Activated CD8-positive, alpha-beta memory T cell treated with anti-CD3 and anti-CD28 coated beads for 24 hours (primary cell): ENCODE results near the gene FOXD1.
"Not testable (repeated sequence)": the region's sequence is repeated elsewhere in the genome, so short reads cannot be mapped to it uniquely, and the experiment has no call there.

ENCODE experiments used
- DNase-seq: peaks from one replicate; pipeline ENCODE4 v3.0.0-alpha.2; 2020

FOXD1 gene

GRCh38 chr5:73460133-73460532 lies 11.6 kb upstream of the FOXD1 start:
- no peak for DNase-seq

DNA sequence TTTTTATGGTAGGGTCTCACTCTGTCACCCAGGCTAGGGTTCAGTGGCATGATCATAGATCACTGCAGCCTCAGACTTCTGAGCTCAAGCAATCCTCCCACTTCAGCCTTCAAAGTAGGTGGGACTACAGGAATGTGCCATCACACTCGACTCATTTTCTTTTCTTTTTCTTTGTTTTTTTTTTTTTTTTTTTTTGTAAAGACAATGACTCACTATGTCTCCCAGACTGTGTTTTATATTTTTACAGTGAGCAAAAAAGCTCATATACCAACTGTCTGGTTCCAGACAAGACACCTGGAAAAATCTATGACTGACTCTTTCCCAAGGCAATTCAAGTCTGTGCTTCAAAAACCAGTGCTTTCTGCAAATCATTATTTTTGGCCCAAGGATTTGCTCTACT lies 10.8 kb upstream of the FOXD1 start:
- DNase-seq = no peak

- DNase-seq = not testable (repeated sequence)
Measured at GRCh38 chr5:73456462-73456861, 7.9 kb upstream of the FOXD1 start.

DNA sequence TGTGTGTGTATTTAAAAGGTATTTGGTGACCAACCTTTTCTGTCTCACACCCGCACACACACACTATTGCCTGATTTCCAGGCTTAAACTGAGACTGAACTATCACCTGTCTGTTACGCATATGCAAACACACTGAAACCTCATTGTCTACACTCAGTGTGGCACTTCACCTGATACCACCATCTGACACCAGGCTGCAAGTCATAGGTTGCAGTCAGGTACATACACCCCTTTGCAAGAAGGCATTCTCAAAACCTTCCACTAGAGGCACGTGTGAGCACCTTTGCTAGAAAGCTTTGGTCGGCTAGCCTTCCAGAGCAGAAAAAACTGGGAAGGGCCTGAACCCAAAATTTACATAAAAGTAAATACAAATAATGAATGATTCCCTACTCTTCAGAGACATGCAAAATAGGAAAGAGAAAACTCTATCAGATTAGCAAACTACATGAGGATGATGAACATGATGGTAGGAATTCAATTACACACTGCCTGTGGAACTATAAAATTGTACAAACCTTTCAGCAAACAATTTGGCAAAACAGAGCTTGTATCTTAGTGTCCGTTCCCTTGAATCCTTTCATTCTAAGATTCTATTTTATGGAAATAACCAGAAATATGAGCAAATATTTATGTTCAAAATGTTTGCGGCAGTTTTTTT lies 5.9 kb upstream of the FOXD1 start:
- DNase-seq = peak; percentile 59

DNA sequence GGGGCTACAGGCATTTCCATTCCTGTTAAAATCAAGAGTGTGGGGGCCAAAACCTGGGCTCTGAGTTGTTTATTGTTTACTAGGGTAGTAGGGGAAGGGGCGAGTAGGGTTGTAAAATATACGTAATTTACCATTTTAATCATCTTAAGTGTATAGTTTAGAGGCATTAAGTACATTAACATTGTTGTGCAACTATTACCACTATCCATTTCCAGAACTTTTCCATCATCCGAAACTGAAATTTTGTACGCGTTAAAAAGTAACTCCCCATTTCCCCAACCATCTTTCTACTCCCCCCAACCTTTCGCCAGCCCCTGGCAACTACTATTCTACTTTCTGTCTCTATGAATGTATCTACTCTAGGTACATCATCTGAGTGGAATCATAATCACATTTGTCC lies 3.6 kb upstream of the FOXD1 start:
- DNase-seq = no peak

- DNase-seq = peak; percentile 88
Measured at GRCh38 chr5:73451224-73452130, 2.9 kb upstream of the FOXD1 start.

DNA sequence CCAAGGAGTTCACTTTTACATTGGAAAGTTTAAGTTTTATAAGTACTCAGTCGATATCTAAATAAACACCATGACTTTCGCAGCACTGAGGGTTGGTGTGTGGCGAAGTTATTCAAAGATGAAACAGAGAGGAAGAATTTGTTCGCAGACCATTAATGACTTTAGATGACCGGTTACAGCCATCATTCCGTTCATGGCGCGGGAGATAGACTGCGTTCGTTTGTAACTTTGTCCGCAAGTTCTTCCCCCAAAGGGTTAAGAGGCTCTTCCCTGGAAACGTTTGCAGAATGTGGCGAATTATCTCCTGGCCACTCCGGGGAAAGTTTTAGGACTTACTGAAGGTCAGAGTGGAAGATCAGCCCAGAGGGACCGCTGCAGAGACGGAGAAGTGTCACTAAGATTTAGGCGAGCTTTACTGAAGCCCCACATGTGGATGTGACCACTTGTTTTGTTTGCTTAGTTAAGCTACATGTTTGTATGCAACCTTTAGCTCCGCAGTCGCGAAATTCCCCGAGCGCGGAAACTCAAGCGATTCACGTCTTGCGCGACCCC lies 2.2 kb upstream of the FOXD1 start:
- no peak for DNase-seq

DNA sequence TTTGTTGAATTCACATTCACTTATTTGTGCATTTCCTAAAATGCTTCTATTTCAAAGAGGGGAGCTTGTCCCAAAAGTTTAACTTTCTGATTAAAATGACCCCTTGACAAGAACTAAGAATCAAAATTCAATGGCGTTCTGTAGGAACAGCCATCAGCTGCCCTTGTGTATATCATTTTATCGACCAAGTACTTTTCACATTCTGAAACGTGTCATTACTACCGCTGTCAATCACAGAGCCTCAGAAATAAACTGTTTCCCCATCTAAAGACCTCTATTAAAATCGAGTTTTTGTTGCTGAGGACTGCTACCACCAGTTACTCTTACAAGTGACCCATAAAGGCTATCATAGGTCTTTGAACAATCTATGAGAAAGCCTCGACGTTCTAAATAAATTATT lies 1.6 kb upstream of the FOXD1 start:
- no peak for DNase-seq

DNA sequence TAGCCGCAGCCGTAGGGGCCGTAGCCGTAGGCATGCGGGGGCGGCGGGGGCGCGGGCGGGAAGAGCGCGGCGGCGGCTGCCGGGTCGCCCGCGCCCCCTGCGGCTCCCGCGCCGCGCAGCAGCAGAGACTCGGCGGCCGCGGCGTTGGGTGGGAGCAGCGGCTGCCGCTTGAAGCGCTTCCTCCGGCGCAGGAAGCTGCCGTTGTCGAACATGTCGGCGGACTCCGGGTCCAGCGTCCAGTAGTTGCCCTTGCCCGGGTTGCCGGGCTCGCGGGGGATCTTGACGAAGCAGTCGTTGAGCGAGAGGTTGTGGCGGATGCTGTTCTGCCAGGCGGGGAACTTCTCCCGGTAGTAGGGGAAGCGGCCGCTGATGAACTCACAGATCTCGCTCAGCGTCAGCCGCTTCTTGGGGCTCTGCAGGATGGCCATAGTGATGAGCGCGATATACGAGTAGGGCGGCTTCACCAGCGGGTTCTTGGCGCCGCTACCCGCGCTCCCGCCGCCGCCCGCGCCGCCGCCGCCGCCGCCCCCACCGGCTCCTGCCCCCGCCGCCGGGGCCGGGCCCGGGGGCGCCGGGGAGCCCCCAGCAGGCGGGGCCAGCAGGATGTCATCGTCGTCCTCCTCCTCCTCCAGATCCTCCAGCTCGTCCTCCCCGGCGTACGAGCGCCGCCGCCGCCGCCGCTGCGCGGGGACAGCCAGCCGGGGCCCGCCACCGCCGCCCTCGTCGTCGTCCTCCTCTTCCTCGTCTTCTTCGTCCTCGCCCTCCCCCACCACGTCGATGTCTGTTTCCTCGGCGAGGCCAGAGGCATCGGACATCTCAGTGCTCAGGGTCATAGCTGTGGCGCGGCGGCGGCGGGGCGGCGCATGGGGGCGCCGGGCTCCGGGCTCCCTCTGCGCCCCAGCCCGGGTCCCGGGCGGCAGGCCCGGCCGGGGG lies 781 bp downstream of the FOXD1 start:
- peak; percentile 80 for DNase-seq

DNA sequence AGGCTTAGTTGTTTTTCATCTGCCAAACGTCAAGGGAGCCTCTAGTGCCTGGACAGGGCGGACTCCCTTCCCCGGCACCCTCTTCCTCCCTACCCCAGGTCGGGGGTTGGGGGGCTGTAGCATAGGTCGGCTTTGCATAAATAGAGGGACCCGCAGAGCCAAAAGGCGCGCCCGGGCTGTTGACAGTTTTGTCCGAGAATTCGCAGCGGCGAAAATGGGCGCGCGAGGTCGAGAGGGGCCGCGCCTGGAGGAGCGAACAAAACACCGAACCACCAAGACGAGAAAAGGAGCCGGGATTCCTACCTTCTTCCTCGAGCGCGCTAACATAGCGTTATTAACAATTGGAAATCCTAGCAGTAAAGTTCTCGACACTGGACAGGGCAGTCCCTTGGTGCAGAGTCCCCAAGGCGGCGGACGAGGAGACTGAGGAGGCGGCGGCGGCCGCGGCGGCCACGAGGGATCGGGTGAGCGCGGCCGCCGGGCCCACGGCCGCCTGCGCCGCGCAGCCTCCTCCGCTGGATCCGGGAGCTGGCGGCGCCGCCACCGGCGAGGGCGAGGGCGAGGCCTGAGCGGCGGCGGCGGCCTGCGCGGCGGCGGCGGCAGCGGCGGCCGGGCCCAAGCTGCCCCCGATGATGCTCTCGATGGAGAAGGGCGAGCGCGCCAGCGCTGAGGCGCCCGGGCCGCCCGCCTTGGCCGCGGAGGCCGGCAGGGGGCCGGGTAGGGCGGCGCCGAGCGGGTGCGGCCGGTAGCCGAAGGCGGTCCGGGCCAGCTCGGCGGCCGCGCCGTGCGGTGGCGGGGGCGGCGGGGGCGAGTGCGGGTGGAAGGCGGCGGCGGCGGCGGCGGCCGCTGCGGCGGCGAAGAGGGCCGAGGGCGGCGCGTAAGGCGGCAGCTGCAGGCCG lies 1.7 kb downstream of the FOXD1 start:
- no peak for DNase-seq

GRCh38 chr5:73445665-73446630 lies 2.6 kb downstream of the FOXD1 start:
- no peak for DNase-seq

- DNase-seq = no peak
Measured at GRCh38 chr5:73444499-73445438, 3.8 kb downstream of the FOXD1 start.

GRCh38 chr5:73443829-73444498 lies 4.6 kb downstream of the FOXD1 start:
- no peak for DNase-seq

- no peak for DNase-seq
Measured at GRCh38 chr5:73442996-73443627, 5.5 kb downstream of the FOXD1 start.

DNA sequence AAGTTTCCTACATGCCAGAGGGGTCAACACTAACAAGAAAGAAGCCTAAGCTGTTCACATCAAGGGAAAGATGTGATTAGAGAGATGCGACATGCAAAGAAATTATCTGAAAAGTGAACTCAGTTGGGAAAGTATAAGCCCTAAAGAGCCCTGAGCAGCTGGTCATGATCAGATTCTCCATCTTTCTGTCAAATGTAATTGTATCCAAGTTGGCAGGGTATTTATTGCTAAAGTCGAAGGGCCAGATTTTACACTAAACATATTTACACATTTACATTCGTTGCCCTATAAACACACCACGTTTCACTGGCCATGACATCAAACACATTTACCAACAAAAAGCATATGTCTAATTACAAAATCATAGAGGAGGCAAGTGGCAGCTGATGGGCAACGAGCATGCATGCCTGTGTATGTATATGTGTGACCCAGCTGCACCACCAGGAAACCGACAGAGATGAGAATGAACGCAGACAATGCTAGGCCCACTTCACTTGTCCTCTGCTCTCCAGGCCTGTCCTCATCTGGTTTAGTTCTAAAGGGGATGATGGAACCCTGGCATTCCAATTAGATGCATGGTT lies 6.3 kb downstream of the FOXD1 start:
- DNase-seq = no peak

- no peak for DNase-seq
Measured at GRCh38 chr5:73441378-73441777, 7.2 kb downstream of the FOXD1 start.

DNA sequence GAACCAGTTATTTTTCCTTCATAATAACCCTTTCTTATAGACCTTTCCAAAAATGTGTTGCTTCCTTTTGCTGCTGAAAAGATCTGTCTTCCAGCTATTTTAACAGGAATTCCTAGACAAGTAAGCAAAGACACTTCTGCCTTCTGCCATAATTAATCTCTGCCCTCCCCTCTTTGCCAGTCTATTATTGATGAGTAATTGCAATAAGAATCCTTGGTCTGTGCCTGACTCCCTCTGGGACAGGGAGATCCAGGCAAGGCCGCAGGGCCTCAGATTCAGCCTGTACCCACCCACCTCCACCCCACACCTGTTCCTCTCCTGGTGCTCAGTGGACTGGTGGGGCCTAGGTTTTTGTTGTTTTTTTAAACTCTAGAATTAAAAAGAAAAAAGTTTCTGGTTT lies 8.3 kb downstream of the FOXD1 start:
- no peak for DNase-seq
